Measurements from ENCODE around the gene SNX22.
A peak's percentile ranks its signal among the peaks of the same experiment; 100 is the strongest.

Gene SNX22

GRCh38 chr15:64156652-64157331 lies 5.3 kb downstream of the SNX22 start:
- DNase-seq (ENCODE audit: low read depth): no peak

DNA sequence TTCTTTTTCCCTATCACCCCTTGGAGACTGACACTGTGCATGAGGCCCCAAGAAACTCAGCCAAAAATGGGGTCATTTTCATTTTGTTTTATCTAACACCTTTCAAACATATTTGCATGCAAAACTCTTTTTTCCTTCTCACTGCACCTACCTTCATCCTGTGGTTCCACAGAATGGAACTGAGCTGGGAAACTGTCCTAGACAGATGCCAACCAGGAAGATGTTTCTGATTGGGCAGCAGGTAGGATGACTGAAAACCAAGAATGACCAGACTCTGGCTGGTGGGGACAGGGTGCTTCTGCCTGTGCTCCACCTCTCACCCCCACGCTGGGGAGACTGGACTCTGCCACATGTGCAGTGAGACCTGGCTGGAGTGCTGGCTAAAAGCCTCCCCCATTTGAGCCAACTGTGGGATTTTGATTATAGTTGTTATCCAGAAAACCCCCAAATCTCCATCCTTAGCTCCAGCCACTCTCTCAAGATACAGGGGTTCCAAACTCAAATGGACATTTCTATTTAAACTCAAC lies 6.1 kb downstream of the SNX22 start:
- DNase-seq (ENCODE audit: low read depth): no peak

GRCh38 chr15:64158363-64159134 lies 7.0 kb downstream of the SNX22 start:
- no peak for DNase-seq (ENCODE audit: low read depth)

GRCh38 chr15:64161688-64162477 lies 10.4 kb downstream of the SNX22 start:
- no peak for DNase-seq (ENCODE audit: low read depth)

- DNase-seq (ENCODE audit: low read depth): no peak
Measured at GRCh38 chr15:64162478-64162868, 10.9 kb downstream of the SNX22 start.

- peak; percentile 96 for DNase-seq (ENCODE audit: low read depth)
Measured at GRCh38 chr15:64162869-64163658, 11.5 kb downstream of the SNX22 start, which contains the start of gene PPIB. PPIB (minus strand) TSS chr15:64163022; CDS start chr15:64162986, 36 bp downstream.

DNA sequence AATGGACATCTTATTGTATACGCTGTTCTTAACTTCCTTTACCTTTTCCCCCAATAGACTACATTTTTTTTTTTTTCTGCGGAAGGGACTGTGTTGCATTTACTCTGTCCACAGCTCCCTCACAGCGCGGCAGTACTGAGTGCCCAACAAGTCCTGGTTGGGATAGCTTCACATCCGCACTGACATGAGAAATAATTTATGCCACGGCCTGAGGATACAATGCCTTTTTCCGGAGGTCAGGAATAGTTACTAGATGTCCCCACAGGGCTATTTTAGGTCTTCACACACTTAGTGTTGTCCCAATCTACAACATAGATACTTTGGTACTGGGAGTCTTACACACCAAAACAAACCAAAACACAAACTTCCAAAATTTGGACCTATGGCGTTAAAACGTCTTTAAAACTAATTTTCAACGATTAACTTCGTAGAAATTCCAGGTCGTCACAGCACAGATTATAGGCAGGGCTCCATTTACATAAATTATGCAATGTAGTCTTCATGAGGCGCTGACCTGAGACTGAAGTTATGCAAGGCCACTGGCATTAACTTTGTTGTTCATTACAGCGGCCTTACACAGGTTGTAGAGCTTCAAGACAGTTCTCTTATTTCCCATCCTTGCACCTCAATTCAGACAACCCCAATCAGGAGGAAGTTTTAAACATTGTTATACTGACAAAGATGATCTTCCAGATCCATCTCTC lies 12.3 kb downstream of the SNX22 start:
- no peak for DNase-seq (ENCODE audit: low read depth)

DNA sequence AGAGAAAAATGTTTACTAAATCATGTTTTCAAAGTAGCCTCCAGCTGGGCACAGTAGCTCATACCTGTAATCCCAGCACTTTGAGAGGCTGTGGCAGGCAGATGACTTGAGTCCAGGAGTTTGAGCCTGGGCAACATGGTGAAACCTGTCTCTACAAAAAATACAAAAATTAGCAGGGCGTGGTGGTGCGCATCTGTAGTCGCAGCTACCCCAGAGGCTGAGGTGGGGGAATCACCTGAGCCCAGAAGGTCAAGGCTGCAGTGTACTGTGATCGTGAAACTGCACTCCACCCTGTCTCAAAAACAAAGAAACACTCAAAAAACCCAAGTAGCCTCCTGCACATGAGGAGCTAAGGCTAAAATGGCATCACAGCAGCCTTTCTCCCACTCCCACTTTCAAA lies 12.9 kb downstream of the SNX22 start:
- DNase-seq (ENCODE audit: low read depth): no peak

DNA sequence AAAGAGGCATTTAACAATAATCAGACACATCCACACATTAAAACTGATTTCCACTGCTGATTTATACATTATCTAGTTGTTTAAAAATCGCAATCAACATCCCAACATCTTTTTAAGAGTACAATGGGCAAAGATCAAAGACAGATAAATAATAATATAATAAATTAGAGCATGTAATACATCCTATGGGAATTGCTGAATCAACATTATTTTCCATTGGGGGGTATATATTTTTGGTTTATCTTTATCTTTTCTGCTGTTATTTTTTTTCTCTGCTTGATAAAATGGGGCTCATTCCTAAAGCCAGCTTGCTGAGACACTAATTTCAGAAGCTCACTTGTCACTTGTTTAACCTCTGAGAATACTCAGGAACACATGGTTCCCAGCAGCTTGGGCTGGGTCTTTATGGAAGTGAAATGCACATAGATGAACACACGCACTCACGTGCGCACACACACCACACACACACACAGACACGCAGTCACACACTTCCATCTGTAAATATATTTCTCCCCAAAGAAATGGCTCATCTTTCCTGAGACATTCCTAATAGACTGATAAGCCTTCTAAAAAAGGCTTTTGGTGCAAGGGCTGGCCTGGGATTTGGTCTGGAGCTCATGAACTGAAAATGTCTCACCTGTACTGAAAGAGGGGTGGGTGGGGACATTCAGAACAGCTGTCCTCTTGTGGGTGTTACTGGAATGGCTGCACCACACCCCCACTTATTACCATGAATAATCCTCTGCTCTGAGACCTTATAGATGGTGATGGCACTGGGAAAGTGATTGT lies 14.8 kb downstream of the SNX22 start:
- DNase-seq (ENCODE audit: low read depth): no peak

DNA sequence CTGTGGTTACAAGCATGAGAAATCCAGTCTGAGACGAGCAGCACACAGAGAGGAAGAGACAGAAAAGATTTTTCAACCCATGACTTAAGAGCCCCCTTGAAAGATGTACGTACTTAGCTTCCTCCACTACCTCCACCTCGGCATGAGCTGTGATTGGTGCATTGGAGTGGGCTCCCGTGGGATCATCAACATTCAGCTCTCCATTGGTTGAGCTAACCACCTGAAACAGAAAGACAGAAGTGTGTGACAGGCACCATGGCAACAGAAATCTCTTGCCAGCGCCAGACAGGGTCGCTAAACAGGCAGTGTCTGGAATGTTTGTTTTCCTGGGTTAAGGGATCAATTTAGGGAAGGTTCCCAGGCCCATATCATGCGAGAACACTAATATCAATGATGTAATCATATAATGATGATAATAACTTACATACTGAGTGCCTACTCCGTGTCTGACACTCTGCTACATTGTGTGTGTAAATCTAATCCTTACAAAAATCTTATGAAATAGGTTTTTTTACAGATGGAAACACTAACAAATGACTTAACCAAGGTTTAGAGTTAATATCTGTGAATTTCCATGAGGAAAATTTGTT lies 28.8 kb downstream of the SNX22 start:
- no peak for DNase-seq (ENCODE audit: low read depth)

- no peak for DNase-seq (ENCODE audit: low read depth)
Measured at GRCh38 chr15:64182859-64183370, 31.4 kb downstream of the SNX22 start.

GRCh38 chr15:64185146-64185911 lies 33.8 kb downstream of the SNX22 start:
- no peak for DNase-seq (ENCODE audit: low read depth)

- DNase-seq (ENCODE audit: low read depth): no peak
Measured at GRCh38 chr15:64187396-64188191, 36.1 kb downstream of the SNX22 start.

GRCh38 chr15:64191971-64192830 lies 40.7 kb downstream of the SNX22 start:
- no peak for DNase-seq (ENCODE audit: low read depth)

GRCh38 chr15:64193971-64194370 lies 42.4 kb downstream of the SNX22 start:
- DNase-seq (ENCODE audit: low read depth): no peak

- DNase-seq (ENCODE audit: low read depth): no peak
Measured at GRCh38 chr15:64197425-64197824, 45.9 kb downstream of the SNX22 start.

GRCh38 chr15:64205202-64205601 lies 53.7 kb downstream of the SNX22 start:
- no peak for DNase-seq (ENCODE audit: low read depth)

All from activated T-cell treated with anti-CD3 and anti-CD28 coated beads for 24 hours (primary cell).